ENCODE measurements around the gene TMEM17.

Gene TMEM17

DNA sequence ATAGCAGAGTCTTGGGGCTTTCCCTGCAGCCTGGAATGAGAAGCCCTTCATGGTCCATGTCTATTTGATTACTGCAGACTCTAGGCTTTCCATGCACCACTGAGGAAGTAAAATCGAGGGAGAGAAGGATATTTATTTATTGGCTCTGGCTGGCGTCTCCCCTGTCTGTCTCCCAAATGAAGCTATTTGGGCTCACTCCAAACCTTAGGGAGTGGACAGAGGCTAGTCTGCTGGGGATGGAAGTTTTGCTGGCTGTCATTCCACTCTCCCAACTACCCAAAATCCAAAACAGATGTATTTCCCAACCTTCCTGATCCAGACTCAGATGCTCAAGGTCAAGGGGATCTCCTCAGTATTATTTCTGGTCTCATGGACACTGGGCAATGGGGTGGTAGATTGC lies 33.7 kb downstream of the TMEM17 start:
- DNase-seq (ENCODE audit: low read depth), result no peak

DNA sequence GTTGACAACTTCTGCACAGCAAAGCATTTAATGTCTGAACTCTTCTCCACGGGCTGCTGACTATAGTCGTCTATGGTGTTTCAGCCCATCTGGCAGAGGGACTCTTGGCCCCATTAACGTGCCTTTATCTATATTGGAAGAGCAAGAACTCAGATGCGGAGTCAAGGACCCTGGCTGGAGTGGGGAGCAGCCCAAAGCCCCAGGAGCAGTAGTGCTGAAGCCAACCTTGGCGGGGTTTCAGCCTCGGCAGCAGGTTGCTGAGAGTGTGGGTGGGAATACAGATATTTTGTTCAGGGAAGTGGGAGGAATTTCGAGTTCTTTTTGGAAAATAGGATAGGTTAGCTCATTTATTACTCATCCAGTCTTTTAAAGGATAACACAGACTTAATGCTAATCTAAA lies 34.2 kb downstream of the TMEM17 start:
- DNase-seq (ENCODE audit: low read depth), result no peak

DNA sequence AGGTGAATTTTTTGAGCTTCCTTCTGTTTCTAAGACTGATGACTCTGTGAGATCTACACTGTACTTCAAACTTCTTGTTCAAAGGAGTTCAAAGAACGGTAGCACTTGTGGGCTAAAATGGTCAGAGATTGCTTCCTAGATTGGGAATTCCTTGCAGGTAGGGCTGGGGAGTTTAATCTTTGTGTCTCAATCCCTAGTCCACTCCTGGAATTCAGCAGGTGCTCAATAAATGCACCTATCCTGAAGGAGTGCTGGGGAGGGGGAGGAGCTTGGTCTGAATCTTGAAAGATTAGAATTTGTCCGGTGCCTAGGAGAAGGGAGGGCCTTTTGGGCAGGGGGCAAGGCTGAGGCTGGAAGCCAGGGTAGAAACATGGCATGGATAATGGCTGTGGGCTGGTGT lies 34.6 kb downstream of the TMEM17 start:
- no peak for DNase-seq (ENCODE audit: low read depth)

DNA sequence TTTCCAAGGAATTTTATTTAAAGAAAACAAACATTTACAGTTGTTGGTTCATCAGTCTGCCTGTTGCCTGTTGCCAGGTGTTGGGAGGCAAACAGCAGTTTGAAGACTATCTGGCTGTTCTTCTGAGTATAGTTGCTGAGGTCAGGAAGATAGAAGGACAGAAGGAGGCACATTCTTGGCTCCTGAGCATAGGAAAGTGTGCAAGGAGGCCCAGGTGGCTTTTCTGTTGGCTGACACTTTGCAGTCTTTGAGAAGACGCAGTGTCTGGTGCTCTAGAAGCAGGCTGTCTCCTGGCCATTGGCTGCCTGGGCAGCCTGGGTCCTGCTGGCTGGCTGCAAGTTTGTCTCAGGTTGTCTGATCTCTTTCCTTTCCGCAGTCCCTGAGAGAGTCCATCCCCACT lies 36.4 kb downstream of the TMEM17 start:
- no peak for DNase-seq (ENCODE audit: low read depth)

DNA sequence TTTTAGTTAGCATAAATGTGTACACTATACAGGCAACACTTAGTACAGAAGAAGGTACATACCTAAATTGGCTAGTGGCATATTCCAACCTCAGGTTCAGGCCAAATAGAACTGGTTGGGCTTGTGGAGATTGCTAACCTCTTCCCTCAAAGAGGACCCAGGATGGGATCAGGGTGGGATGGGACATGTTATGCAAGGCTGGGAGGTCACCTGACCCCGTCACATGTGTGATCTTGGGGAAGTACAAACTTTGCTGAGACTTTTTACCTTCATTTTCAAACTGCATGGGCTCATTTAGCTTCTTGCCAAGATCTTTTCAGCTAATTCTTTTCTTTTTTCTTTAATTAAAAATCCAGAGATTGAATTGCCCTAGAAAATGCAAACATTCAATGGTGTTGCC lies 36.9 kb downstream of the TMEM17 start:
- DNase-seq (ENCODE audit: low read depth), result no peak

DNA sequence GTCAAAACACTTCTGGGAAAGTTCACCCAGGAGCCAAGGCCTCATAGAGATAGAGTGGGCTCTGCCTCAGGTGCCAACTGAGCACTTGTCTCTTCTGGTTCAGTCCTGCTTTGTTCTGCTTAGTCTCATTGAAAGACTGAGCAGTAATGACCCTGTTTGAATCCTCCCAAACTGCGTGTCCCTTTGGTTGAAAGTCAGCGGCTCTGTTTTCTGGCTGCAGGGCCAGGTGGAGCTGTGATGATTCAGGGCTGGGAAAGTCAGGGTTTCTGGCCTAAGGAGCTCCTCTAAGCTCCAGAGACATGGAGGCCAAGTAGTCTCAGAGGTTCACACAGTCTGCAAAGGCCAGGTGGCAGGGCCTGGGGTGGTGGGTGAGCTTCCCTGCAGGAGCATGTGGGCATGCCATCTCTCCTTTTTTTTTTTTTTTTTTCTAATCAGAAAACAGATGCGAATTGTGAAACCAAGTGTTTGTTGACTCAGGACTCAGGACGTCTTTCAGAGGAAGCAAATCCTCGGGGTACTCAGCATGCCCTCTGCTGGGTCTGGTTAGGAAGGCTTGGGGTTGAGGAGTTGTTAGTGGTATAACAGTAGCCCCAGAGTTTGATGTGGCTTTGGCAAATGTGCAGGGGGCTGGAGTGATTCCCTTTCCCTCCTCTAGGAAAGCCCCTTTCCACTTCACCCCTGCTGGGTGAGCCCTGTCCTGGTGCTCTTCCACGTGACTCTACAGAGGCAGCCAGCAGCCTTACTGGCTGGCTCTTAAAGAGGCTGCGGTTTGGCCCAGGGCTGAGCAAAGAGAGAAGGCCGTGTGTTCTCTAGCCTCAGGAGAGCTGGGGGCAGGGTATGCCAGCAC lies 38.3 kb downstream of the TMEM17 start:
- DNase-seq (ENCODE audit: low read depth), result peak; percentile 67

DNA sequence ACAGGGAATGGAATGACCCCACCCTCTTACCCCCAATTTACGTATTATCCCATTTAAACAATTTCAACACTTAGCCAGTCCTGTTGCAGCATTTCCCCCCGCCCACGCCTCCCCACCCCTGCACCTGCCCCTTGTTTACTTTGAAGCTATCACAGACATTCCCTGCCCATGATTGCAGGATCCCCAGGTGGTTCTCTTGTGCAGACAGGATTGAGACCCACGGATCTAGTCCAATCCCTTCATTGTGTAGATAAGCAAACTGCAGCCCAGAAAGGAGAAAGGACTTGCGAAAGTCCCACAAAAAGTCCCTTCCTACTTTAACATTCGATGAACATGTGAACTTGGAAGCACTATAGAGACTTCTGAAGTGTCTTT lies 38.9 kb downstream of the TMEM17 start:
- DNase-seq (ENCODE audit: low read depth), result no peak

DNA sequence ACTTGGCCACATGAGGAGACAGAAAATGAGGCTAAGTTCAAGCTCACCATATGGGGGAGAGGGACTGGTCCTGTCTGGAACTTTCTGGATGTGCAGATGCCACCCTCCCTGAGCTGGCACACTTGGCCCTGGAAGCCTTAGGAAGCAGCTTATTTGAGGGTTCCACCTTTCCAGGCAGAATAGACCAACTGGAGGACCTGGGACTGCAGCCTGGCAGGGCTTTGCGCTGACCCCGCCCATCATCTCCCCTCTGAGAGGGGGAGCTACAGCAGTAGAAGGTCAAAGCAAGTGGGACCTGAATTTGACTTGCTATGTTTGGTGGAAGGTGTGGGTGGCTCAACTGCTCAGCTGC lies 39.5 kb downstream of the TMEM17 start:
- DNase-seq (ENCODE audit: low read depth), result no peak

DNA sequence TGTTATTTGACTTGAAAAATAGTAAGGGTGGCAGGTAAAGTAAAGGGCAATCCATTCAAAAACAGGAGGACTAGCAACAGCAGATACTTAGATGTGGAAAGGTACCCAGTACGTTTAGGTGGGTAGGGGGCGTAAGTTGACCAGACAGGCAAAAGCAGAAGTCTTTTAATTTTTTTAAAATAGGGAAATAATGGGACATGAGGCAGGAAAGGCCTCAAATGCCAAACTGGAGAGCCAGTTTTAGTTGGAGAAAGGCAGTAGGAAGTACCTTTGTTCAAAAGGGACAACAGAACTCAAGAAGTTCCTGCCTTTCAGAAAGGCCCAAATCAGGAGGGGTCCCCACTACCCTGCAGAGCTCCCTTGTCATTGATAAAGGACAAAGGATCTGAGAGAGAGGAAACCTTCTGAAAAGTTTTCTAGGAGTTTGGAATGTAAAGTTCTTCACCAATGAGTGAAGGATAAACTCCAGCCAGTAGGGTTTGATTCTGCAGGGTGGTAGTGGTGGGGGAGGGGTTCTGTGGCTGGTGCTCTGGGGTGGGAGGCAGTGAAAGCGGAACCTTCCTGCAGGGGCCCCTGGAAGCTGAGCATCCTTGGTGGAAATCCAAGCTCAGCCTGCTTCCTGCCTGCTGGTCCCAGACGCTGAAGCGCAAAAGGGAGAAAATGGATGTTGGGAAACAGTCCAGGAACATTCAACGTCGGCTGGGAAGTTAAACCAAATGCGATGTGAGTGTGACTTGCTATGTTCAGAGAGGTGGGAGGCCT lies 40.1 kb downstream of the TMEM17 start:
- no peak for DNase-seq (ENCODE audit: low read depth)

DNA sequence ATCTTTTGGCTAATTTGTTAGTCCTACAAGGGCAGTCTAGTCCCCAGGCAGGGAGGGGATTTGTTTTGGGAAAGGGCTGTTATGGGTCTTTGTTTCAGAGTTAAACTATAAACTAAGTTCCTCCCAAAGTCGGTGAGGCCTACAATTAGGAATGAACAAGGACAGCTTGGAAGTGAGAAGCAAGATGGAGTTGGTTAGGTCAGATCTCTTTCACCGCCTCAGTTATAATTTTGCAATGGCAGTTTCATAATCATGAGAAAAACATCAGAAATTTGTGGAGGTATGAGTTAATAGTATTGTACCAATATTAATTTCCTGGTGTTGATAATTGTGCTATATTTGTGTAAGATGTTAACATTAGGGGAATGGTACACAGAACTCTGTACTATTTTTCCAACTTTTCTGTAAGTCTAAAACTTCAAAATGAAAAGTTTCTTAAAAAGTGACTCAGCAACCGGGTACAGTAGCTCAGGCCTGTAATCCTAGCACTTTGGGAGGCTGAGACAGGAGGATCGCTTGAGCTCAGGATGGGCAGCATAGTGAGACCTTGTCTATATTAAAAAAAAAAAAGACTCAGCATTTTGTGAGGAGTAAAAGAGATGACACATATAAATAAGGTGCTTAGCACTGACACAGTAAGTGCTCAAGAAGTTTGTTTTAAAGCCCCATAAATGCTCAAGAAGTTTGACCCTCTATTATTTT lies 40.8 kb downstream of the TMEM17 start:
- DNase-seq (ENCODE audit: low read depth), result no peak

DNA sequence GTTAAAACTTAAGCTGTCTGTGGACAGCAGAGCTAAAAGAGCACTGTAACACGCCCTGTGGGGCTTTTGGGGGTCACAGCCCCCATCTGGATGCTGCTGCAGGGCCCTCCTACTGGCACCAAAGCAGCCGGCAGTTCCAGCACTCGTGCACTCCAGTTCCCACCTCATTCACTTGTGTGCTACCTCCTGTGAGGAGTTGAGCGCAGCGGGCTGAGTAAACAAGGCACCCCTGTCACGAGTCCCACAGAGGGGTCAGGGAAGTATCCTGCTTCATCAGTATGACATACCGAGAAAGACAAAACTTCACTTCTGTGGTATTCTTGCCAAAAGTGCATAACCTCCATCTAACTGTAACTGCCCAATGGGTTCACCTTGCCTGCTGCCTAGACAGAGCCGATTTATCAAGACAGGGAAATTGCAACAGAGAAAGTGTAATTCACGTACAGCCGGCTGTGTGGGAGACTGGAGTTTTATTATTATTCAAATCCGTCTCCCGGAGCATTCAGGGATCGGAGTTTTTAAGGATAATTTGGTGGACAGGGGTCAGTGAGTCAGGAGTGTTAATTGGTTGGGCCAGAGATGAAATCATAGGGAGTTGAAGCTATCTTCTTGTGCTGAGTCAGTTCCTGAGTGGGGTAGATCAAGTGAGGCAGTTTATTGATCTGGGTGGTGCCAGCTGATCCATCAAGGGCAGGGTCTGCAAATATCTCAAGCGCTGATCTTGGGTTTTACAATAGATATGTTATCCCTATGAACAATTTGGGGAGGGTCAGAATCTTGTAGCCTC lies 41.6 kb downstream of the TMEM17 start:
- DNase-seq (ENCODE audit: low read depth), result no peak

DNA sequence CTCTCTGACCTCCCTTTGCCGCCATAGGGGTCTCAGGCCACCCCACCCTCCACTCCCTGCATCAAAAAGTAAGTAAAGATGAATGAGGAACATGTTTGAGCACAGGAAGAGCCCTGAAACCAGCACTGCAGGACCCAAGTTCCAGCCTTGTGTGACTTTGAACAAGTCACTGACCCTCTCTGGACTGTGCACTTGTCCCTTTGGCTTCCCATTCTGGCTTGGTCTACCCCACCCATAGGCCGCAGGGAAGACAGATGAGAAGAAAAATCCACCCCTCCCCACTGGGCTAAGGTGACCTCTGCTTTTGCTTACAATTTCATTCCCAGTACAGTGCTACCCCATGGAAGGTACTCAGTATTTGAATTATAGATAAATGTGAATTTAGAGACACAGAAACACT lies 43.8 kb downstream of the TMEM17 start:
- DNase-seq (ENCODE audit: low read depth), result no peak

DNA sequence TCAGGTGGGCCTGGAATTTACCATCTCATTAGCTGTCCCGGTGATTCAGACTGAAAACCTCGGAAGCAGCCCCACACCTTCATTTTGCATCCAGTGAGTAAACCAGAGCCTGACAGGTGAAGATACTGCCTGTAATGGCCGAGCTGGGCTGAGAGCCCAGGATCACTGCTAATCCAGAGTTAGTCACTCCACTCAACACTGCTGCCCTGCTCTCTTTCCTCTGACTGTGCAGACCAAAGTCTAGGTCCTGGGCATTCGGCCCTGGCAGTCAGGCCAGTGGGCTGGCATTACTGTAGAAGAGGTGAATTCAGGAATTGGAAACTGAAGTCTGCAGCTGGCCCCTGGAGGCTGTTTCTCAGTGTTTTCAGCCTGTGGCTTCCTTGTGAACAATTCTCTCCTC lies 44.3 kb downstream of the TMEM17 start:
- no peak for DNase-seq (ENCODE audit: low read depth)

DNA sequence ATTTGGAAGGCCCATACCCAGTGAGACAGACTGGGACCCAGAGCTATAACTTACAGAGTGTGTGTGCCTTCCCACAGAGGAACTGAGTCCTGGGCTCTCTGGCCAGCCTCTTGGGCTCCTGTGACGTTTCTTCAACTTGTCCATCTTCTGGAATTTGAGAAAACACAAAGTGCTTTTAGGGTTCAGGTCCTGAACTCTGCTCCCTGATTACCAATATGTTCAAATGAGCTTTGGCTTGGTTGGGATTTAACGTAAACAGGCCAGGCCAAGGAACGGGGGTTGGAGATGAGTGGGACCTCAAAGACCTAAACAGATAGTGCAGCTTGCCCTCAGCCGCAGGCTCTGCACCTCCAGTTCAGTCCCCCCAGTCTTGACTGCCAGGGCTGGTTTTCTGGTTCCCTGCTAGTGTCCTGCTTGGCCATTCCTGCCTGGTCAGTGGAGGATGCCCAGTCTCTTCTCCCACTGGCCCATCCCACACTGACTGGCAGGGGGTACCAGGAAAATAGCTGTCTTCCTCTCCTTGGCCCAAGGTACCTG lies 44.9 kb downstream of the TMEM17 start:
- no peak for DNase-seq (ENCODE audit: low read depth)

DNA sequence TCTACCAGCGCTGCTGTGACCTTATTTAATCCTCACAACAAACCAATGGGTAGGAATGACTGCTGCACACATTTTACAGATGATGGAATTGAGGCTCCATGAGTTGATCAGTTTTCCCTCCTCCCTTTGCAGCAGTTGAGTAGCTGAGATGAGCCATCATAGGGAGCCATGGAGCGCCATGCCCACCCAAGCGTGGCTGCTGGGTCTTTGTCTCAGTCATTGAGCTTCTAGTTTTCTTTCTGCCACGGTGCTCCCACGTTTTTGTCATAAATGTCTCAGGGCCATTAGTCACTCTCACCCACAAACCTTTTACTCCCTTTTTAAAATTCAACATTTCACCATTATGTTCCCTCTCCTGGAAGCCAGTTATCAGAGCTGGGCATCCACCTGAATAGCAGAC lies 45.8 kb downstream of the TMEM17 start:
- no peak for DNase-seq (ENCODE audit: low read depth)

DNA sequence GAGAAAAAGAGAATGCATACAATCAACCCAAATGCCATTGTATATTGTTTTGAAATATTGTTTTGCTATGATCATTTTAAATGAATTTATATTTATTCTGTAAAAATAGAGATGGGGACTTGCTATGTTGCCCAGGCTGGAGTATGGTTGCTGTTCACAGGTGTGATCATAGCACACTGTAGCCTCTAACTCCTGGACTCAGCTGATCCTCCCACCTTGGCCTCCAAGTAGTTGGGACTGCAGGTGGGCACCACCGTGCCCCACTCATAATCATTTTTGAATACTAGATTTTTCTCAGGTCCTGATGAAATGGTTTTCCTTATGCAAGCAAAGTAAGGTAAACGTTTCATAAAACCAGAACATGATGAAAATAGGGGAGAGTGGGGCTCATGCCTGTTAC lies 46.3 kb downstream of the TMEM17 start:
- no peak for DNase-seq (ENCODE audit: low read depth)

DNA sequence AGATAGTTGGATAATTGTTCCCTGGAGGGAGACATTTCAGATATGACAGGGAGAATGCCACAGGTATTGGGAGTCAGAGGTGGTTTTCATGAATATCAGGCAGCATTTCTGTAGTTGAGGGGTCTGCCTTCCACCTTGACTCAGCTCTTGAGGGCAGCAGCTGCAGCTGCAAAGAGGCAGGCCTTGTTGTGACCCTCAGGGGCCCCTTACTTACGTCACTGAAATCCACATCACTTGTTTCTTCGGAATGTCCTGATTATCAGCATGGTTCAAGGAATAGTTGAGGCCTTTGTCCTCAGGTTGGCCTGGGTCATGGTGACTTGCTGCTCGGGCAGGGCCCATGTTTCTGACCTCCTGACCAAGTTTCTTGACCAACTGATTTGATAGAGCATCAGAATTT lies 46.9 kb downstream of the TMEM17 start:
- DNase-seq (ENCODE audit: low read depth), result no peak

DNA sequence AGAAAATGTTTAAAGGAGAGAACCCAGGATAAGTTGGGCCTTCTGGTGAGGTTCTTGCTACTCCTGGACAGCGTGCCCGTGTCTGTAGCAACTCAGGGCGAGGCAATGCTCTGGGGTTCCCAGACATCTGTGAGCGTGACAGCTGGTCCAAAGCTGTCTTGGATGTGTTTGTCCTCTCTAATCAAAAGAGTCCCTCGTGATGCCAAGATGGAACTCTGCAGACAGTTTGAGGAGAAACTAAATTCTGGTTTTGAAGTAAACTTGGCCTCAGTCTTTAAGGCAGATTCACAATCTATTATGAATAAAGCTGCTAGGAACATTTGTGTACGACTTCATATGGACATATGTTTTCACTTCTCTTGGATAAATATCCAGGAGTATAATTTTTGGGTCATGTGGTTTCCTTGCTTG lies 47.3 kb downstream of the TMEM17 start:
- no peak for DNase-seq (ENCODE audit: low read depth)

DNA sequence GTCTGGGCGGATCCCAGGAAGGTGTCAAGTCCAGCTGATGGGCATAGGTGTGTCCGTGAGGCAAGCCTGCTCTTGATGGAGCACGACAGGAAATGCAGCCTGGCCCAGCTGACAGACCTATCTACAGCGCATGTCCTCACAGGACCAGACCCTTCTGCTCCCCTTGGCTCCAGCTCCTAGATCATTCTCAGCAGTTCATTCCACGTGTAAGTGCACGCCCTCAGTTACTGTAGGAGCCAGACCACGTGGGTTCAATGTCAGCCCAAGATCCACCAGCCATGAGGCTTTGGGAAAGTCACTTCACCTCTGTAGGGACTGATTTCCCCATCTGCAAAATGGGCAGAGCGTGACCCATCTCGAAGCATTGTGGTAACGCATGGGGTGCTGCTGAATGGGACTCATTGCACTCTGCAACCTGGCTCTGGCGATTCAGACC lies 47.8 kb downstream of the TMEM17 start:
- DNase-seq (ENCODE audit: low read depth), result no peak

DNA sequence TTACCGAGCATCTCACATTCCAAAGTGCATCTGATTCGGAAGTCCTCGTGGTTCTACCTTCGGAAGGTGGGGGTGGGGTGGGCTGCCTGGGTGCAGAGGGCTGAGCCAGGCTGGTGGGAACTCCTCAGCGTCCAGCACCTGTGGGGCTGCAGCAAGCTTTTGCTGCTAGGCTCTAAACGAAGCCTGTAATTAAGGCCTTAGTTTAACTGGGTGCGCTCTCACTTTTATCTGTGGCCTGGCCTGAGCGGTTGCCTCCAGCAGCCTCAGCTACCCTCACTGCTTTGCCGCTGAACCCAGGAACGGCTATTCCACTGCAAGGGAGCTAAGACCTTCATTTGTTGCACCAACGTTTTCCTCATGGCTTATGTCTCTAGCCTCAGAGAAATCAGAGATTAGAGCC lies 48.4 kb downstream of the TMEM17 start:
- DNase-seq (ENCODE audit: low read depth), result no peak

DNA sequence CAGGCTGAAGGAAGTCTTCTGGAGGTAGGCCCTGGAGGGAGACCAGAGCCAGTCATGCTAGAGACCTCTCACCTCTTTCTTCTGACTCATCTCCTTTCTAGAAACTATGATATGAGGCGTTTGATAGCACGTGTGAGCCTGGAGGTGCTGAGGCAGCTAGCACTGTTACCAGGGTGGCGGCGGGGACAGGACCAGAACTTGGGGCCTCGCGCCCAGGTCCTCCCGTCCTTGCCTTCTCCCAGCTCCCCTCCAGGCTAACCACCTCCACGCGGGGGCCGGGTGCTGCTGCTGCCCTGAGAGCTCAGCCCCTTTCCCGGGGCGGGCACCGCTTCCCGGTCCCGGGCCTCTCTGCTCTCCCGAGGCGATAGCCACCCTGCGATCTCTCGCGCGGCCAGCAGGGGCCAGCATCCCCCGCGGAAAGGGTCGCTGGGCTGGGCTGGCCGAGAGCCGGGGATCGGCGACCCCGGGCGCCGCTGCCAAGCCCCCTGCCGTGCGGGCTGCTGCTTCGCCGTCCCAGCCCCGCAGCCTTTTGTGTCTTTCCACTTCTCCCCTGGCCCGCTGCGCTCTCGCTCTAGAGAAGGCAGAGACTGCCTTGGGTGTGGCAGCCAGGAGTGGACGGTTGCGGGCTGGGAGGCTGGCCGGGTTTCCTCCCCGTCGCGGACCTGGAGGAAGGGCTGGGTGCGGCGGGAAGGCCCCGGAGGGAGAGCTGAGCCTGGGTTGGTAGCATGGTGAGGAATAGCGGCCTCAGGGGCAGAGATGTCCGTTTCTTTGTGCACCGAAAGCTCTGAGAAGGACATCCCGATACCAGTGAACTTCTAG lies 49.1 kb downstream of the TMEM17 start:
- no peak for DNase-seq (ENCODE audit: low read depth)
